Effector memory CD4-positive, alpha-beta T cell (primary cell): Measurements from ENCODE around the gene ZMIZ1.

Experiments used
- DNase-seq, 3 donors: peaks; one replicate each; pipeline ENCODE4 v3.0.0-alpha.2; 2020
- H3K27ac ChIP-seq: 2 replicates; pipeline ENCODE4 v1.7.0; 2013; ENCODE audit warnings: mild to moderate bottlenecking, low read length, moderate library complexity; ENCODE audit not compliant: insufficient read depth, poor library complexity, severe bottlenecking
- H3K27me3 ChIP-seq: replicated peaks from 2 replicates; pipeline ENCODE4 v1.7.0; 2013; ENCODE audit warnings: mild to moderate bottlenecking, low read length; ENCODE audit not compliant: insufficient read depth, control insufficient read depth, poor library complexity, severe bottlenecking
- H3K36me3 ChIP-seq: 2 replicates; pipeline ENCODE4 v1.7.0; 2013; ENCODE audit warnings: mild to moderate bottlenecking, low read length, moderate library complexity; ENCODE audit not compliant: control insufficient read depth, insufficient read depth
- H3K4me1 ChIP-seq: 2 replicates; pipeline ENCODE4 v1.7.0; 2013; ENCODE audit warnings: low read length, mild to moderate bottlenecking; ENCODE audit not compliant: control insufficient read depth, insufficient read depth, poor library complexity, severe bottlenecking
- H3K4me3 ChIP-seq: 2 replicates; pipeline ENCODE4 v1.7.0; 2013; ENCODE audit warnings: low read length, low read depth, mild to moderate bottlenecking; ENCODE audit not compliant: insufficient read depth, poor library complexity, severe bottlenecking
- H3K9me3 ChIP-seq: 2 replicates; pipeline ENCODE4 v1.7.0; 2013; ENCODE audit warnings: mild to moderate bottlenecking, low read length, moderate library complexity; ENCODE audit not compliant: control insufficient read depth

Gene ZMIZ1

GRCh38 chr10:79351332-79351731, 282.6 kb downstream of the ZMIZ1 start:
- Histone ChIP-seq H3K9me3 (no peaks in the 10 kb centered on the region), H3K4me3 (no peak overlapping the region), H3K4me1 (peaks cover 27% of the 10 kb centered on the region), H3K27me3 (no peaks in the 10 kb centered on the region), H3K27ac (no peak overlapping the region), H3K36me3 (peaks cover 62% of the 10 kb centered on the region)
- DNase-seq: no peak

- peaks cover 70% of the 10 kb centered on the region for H3K36me3 ChIP-seq
- no peaks in the 10 kb centered on the region for H3K27me3 ChIP-seq
- no peak overlapping the region for H3K27ac ChIP-seq
- no peak for DNase-seq
- peaks cover 22% of the 10 kb centered on the region for H3K4me1 ChIP-seq
- no peaks in the 10 kb centered on the region for H3K9me3 ChIP-seq
- H3K4me3 ChIP-seq: no peak overlapping the region
These were observed 283.5 kb downstream of the ZMIZ1 start for GRCh38 chr10:79352035-79352877.

- H3K4me1 ChIP-seq: peaks cover 16% of the 10 kb centered on the region
- H3K9me3 ChIP-seq: no peaks in the 10 kb centered on the region
- no peak overlapping the region for H3K4me3 ChIP-seq
- H3K27ac ChIP-seq: no peak overlapping the region
- no peak for DNase-seq
- H3K27me3 ChIP-seq: no peaks in the 10 kb centered on the region
- peaks cover 71% of the 10 kb centered on the region for H3K36me3 ChIP-seq
These were observed 284.2 kb downstream of the ZMIZ1 start for GRCh38 chr10:79353000-79353406.

GRCh38 chr10:79353726-79354125, 285.0 kb downstream of the ZMIZ1 start:
- no peaks in the 10 kb centered on the region for H3K9me3 ChIP-seq
- no peak overlapping the region for H3K27ac ChIP-seq
- H3K4me3 ChIP-seq: no peak overlapping the region
- no peaks in the 10 kb centered on the region for H3K27me3 ChIP-seq
- DNase-seq: no peak
- H3K4me1 ChIP-seq: peaks cover 9% of the 10 kb centered on the region
- H3K36me3 ChIP-seq: peaks cover 71% of the 10 kb centered on the region

- H3K27me3 ChIP-seq: no peaks in the 10 kb centered on the region
- H3K27ac ChIP-seq: no peak overlapping the region
- H3K4me3 ChIP-seq: no peak overlapping the region
- peaks cover 5% of the 10 kb centered on the region for H3K4me1 ChIP-seq
- no peaks in the 10 kb centered on the region for H3K9me3 ChIP-seq
- DNase-seq: no peak
- H3K36me3 ChIP-seq: peaks cover 71% of the 10 kb centered on the region
These were observed 285.4 kb downstream of the ZMIZ1 start for GRCh38 chr10:79354141-79354540.

GRCh38 chr10:79354615-79355014, 285.8 kb downstream of the ZMIZ1 start:
- Histone ChIP-seq H3K9me3 (no peaks in the 10 kb centered on the region), H3K27ac (no peak overlapping the region), H3K4me1 (no peaks in the 10 kb centered on the region), H3K36me3 (peaks cover 67% of the 10 kb centered on the region), H3K4me3 (no peak overlapping the region), H3K27me3 (no peaks in the 10 kb centered on the region)
- no peak for DNase-seq

GRCh38 chr10:79355420-79356017, 286.8 kb downstream of the ZMIZ1 start:
- H3K9me3 ChIP-seq: no peaks in the 10 kb centered on the region
- H3K27ac ChIP-seq: no peak overlapping the region
- H3K27me3 ChIP-seq: no peaks in the 10 kb centered on the region
- H3K4me3 ChIP-seq: no peak overlapping the region
- no peaks in the 10 kb centered on the region for H3K4me1 ChIP-seq
- DNase-seq: no peak
- peaks cover 58% of the 10 kb centered on the region for H3K36me3 ChIP-seq

GRCh38 chr10:79356104-79356503, 287.3 kb downstream of the ZMIZ1 start:
- Histone ChIP-seq H3K36me3 (peaks cover 52% of the 10 kb centered on the region), H3K9me3 (no peaks in the 10 kb centered on the region), H3K27me3 (no peaks in the 10 kb centered on the region), H3K4me3 (no peak overlapping the region), H3K27ac (no peak overlapping the region), H3K4me1 (no peaks in the 10 kb centered on the region)
- DNase-seq: no peak

- Histone ChIP-seq H3K9me3 (no peaks in the 10 kb centered on the region), H3K27ac (no peak overlapping the region), H3K27me3 (no peaks in the 10 kb centered on the region), H3K4me3 (no peak overlapping the region), H3K4me1 (peaks cover 3% of the 10 kb centered on the region), H3K36me3 (peaks cover 43% of the 10 kb centered on the region)
- no peak for DNase-seq
These were observed 288.4 kb downstream of the ZMIZ1 start for GRCh38 chr10:79357180-79357579.

GRCh38 chr10:79358811-79359210, 290.0 kb downstream of the ZMIZ1 start:
- no peaks in the 10 kb centered on the region for H3K9me3 ChIP-seq
- no peak overlapping the region for H3K4me3 ChIP-seq
- no peak for DNase-seq
- H3K4me1 ChIP-seq: peaks cover 3% of the 10 kb centered on the region
- H3K27ac ChIP-seq: no peak overlapping the region
- peaks cover 27% of the 10 kb centered on the region for H3K36me3 ChIP-seq
- H3K27me3 ChIP-seq: no peaks in the 10 kb centered on the region
